Peyer's patch (tissue), 4 donors: Measurements from ENCODE around the gene HIPK3.

ENCODE experiments used
- POLR2A ChIP-seq, 2 donors: fragments of 450-650 bp; IDR thresholded peaks; one replicate each; pipeline ENCODE4 v1.5.1; 2017; ENCODE audit warnings: antibody characterized with exemption in 2 of 2, mild to moderate bottlenecking in 2 of 2, moderate library complexity in 2 of 2
- TF ChIP-seq, protein P1 (sequence below), 6 experiments: fragments of 450-650 bp in 4 of 6; fragments of 200-600 bp in 2 of 6; sonication (generic) in 1 of 6; IDR thresholded peaks; one replicate each; pipeline ENCODE4 v1.5.1; 2017 to 2019; ENCODE audit warnings: antibody characterized with exemption in 6 of 6, mild to moderate bottlenecking in 3 of 6, moderate library complexity in 1 of 6

GRCh38 chr11:33234397-33235190 lies 22.6 kb upstream of the HIPK3 start:
- TF ChIP-seq, protein P1, sequence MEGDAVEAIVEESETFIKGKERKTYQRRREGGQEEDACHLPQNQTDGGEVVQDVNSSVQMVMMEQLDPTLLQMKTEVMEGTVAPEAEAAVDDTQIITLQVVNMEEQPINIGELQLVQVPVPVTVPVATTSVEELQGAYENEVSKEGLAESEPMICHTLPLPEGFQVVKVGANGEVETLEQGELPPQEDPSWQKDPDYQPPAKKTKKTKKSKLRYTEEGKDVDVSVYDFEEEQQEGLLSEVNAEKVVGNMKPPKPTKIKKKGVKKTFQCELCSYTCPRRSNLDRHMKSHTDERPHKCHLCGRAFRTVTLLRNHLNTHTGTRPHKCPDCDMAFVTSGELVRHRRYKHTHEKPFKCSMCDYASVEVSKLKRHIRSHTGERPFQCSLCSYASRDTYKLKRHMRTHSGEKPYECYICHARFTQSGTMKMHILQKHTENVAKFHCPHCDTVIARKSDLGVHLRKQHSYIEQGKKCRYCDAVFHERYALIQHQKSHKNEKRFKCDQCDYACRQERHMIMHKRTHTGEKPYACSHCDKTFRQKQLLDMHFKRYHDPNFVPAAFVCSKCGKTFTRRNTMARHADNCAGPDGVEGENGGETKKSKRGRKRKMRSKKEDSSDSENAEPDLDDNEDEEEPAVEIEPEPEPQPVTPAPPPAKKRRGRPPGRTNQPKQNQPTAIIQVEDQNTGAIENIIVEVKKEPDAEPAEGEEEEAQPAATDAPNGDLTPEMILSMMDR (IDR thresholded peaks at IDR 0.05), result no peak
- no peak for TF ChIP-seq POLR2A (IDR thresholded peaks at IDR 0.05)
